MG63 (cell line): ENCODE results near the gene VPS41. TPM values are rescaled to one million over a fixed set of nuclear protein-coding genes. Genes with fewer than 3 reads are reported as not detected.

ENCODE experiments used
- DNase-seq: peaks from one replicate; pipeline ENCODE4 v3.0.0-alpha.2; 2020
- H3K27me3 ChIP-seq: fragments of 250-450 bp; sonication (Bioruptor Pico); 2 replicates; pipeline ENCODE4 v1.5.1; 2020; ENCODE audit warnings: mild to moderate bottlenecking, moderate library complexity
- H3K36me3 ChIP-seq: fragments of 250-450 bp; sonication (Bioruptor Pico); 2 replicates; pipeline ENCODE4 v1.5.1; 2020; ENCODE audit warnings: mild to moderate bottlenecking, moderate library complexity
- H3K4me3 ChIP-seq: fragments of 250-450 bp; sonication (Bioruptor Pico); 2 replicates; pipeline ENCODE4 v1.5.1; 2020; ENCODE audit warnings: mild to moderate bottlenecking, moderate library complexity
- H3K9me3 ChIP-seq: fragments of 250-450 bp; sonication (Bioruptor Pico); 2 replicates; pipeline ENCODE4 v1.5.1; 2020; ENCODE audit warnings: mild to moderate bottlenecking, moderate library complexity
- total RNA-seq: library from RNA; depleted of rRNA; stranded (reverse); fragments of >200 nt; shearing (Covaris generic); gene quantifications from 2 replicates; pipeline ENCODE4 v1.2.3, GENCODE V29; 2014; ENCODE audit warnings: low replicate concordance

The VPS41 gene
- total RNA-seq, 1 experiment from 2014 or later: 4.8 TPM

DNA sequence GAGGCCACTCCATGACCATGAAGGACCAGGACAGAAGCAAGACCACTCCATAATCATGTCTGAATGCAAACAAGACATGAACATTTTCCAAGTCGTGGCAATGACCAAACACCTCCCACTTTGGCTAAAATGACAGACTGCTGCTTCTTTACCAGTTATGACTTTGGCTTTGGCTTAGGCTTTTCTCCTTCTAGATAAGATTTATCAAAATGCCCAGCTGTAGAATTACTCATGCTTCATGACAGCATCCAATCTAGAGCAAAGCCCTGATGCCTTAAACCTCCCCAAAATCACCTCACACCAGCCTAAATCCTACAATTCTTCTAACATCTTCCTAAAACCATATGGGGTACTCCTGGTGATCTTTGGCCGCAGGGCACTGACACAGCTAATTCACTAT lies 102.1 kb downstream of the VPS41 start:
- Histone ChIP-seq H3K27me3 (no peaks in the 10 kb centered on the region), H3K9me3 (no peaks in the 10 kb centered on the region), H3K4me3 (no peak overlapping the region), H3K36me3 (no peaks in the 10 kb centered on the region)
- DNase-seq: no peak

DNA sequence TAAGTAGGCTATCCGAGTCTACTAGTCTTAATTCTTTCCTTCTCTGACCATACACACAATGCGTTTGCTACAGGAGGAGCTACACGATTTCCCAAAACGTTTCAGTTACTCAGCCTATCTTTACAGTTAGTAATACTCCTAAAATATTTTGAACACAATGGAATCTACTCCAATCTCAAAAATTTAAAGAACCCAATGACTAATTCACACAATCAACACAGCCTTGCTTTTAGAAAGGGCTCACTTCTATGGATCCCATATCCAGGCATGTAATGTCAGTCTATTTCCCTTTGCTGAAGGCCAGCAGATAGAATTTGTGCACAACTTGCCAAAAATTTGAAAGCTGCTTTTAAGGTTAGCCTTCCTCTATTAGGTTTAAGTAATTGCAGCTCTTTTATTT lies 107.2 kb downstream of the VPS41 start:
- Histone ChIP-seq H3K36me3 (no peaks in the 10 kb centered on the region), H3K27me3 (no peaks in the 10 kb centered on the region), H3K4me3 (no peak overlapping the region), H3K9me3 (no peaks in the 10 kb centered on the region)
- DNase-seq: no peak

DNA sequence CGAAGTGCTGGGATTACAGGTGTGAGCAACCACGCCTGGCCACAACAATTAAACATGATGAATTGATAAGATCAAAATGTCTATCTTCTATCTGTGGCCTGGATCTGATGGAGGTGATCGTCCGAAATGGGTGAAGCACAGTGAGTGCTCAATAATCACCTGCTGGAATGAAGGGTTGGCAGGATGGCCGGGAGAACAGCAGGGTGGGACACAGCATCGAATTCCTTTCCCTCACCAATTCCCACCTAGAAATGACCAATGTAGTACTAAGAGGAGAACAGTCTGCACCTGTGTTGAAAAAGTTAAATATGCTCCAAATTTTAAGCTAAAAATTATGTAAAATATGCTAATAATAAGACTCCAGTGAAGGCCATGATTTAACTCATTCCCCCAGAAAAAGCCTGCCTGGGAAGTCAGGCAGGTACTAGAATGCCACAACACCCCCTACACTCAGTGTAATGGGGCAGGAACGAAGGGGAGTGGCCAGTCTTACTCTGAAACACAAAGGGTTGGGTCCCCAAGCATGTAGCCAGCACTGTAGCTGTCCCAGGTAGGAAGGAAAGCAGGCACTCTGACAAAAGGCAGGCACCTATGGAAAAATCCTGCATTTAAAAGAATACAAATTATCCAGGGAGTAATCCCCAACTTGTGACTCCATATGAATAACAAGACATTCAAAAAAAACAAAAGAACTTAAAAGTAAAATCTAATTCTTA lies 110.3 kb downstream of the VPS41 start:
- no peaks in the 10 kb centered on the region for H3K9me3 ChIP-seq
- no peak for DNase-seq
- H3K36me3 ChIP-seq: no peaks in the 10 kb centered on the region
- no peak overlapping the region for H3K4me3 ChIP-seq
- no peaks in the 10 kb centered on the region for H3K27me3 ChIP-seq

DNA sequence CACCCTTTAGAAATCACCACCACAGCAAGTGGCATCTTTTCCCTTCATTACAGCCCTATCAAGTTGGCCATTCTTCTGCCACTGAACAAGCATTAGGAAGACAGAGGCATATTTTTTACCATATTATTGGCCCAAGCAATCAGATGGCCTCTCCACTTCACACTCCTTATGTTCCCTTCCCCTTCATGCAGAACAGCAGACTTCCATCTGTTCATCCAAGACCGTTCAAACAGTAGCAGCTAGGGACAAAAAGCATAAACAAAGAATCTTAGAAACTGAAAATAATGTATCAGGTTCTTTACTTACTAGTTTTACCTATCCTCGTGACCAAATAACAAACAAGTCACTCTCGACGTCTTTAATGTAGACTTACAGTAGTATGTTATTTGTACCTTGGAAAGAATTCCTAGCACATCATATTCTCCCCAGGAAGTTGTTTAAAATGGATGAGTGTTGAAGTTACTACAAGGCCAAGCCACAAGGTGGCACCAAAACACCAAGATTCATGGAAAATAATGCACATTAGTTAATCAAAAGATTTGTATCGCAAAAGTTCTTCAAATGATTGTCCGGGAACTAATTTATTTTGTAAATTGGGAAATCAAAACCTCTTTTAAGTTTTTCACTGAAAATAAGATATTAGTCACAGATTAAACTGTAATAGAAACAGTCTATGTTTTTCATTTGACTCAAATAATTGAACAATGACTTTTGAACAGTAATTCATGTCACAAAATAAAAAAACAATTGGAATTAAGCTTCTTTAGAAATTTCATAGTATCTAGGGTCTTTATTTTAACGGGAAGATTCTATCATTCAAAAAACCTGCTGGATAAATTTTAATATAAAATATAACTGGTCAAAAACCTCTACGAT lies 112.1 kb downstream of the VPS41 start:
- no peaks in the 10 kb centered on the region for H3K27me3 ChIP-seq
- no peaks in the 10 kb centered on the region for H3K9me3 ChIP-seq
- peak; percentile 16 for DNase-seq
- no peak overlapping the region for H3K4me3 ChIP-seq
- no peaks in the 10 kb centered on the region for H3K36me3 ChIP-seq

DNA sequence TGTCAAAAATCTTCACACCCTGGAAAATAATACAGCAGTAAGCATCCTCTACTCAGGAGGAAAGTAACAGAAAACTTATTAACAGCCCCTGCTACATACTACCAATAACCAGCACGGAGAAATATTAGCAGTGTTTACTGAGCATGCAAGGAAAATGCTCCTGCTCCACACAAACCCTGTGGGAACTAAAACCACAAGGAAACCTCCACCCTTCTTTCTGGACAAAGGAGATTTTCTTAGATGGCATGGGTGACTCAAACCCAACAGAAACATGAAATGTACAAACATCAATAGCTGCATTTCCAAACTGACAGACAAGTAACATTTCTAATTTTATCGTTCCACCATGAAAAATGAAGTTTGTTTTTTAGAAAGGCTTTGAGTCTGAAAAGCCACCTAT lies 113.4 kb downstream of the VPS41 start:
- no peaks in the 10 kb centered on the region for H3K36me3 ChIP-seq
- H3K4me3 ChIP-seq: no peak overlapping the region
- DNase-seq: no peak
- H3K9me3 ChIP-seq: no peaks in the 10 kb centered on the region
- no peaks in the 10 kb centered on the region for H3K27me3 ChIP-seq

DNA sequence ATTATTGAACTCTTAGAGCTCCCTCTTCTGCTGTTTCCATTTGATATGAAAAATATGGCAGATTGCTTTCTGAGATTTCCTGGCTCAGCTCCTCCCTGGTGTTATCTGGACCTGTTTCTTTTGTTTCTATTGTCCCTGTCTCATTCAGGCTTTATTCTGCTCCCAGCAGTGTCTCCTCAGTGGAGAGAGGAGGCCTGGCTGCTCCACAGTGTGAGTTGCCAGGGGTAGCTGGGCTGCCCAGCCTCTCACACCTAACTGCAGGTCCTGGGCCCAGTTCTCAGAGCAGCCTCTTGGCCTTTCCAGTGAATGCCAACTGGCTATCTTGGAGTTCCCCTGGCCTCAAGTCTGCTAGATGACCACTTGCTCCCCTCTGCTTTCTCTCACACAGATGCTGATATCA lies 127.0 kb downstream of the VPS41 start:
- Histone ChIP-seq H3K27me3 (no peaks in the 10 kb centered on the region), H3K4me3 (no peak overlapping the region), H3K9me3 (no peaks in the 10 kb centered on the region), H3K36me3 (no peaks in the 10 kb centered on the region)
- no peak for DNase-seq

DNA sequence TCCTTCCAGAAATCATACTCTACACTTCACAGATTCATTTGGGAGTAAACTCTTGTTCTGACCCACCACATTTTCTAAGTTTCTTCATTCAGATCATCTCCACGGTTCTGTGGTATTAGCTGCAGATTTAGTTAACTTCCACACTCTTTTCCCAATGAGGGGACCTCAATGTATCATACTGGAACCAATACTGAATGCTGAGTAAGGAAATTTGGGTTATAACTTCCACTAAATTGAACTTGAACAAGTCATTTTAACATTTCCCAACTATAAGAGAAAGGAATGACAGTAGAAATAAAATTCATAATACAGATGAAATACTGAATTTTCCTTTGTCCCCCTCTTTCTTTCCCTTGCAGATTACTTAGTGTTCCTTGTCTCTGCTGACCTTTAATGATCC lies 131.4 kb downstream of the VPS41 start:
- H3K9me3 ChIP-seq: no peaks in the 10 kb centered on the region
- no peaks in the 10 kb centered on the region for H3K36me3 ChIP-seq
- no peaks in the 10 kb centered on the region for H3K27me3 ChIP-seq
- H3K4me3 ChIP-seq: no peak overlapping the region
- DNase-seq: no peak

DNA sequence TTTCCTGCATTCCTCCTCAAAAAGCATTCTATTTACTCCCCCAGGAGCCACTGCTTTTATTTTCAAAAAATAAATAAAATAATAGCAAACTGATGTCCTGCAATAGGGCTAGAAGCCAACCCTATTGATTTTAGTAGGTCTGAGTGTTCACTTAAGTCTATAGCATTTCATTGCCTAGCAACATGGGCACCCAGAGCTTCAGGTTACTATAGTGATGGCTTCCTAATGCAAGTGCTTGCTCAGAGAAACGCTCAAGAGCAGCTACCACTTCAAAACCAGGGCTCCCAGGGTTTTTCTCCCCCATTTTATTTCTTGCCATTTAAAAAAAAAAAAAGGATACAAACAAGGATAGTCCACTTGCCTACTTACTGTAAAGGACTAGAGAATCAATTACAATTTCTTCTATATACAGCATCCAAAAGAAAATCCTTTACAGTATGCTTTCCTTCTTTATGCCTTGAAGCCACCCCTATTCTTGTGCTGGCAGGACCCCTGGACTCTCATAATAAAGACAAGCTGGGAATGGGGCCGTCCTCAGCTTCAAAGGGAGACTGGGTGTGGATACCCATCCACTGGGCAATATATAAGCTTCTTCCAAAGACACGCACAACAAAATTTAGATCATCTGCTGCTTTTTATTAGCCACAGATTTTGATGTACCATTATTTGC lies 133.3 kb downstream of the VPS41 start:
- Histone ChIP-seq H3K27me3 (no peaks in the 10 kb centered on the region), H3K9me3 (no peaks in the 10 kb centered on the region), H3K36me3 (no peaks in the 10 kb centered on the region), H3K4me3 (no peak overlapping the region)
- no peak for DNase-seq

DNA sequence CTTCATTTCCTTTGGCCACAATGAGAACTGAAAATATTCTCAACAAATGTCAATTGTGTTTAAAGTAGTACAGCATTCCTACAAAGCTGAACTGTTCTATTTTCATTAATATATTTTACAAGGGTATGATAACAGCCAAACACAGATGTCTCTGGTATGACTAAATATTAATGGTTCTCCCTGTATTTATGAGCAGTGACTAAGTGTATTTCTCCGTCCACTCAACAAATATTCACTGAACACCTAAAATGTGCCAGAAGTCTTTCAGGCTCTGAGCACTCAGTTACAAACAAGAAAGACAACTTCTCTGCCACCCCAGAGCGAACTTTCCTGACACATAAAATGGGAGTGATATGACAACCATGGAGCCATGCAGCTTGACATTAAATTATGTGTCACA lies 135.6 kb downstream of the VPS41 start:
- DNase-seq: no peak
- Histone ChIP-seq H3K27me3 (no peaks in the 10 kb centered on the region), H3K9me3 (no peaks in the 10 kb centered on the region), H3K36me3 (no peaks in the 10 kb centered on the region), H3K4me3 (no peak overlapping the region)

DNA sequence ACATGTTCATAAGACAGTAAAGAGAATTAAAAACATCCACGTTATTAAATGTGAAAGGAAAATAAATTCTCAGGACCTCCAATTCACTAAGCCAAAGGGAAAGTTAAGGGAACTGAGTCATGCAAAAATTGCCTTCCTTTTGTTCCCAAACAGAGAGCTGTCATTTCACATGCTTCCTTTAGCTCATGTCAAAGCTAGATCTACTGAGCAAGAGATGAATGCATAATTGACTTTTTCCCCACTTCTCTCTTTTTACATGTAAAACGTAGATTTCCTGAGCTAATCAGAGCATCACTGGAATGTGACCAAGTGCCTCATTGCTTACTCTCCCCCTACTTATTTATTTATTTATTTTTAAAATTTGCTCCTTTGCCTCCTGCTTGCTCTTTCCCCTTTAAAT lies 148.8 kb downstream of the VPS41 start:
- H3K4me3 ChIP-seq: no peak overlapping the region
- no peak for DNase-seq
- no peaks in the 10 kb centered on the region for H3K27me3 ChIP-seq
- no peaks in the 10 kb centered on the region for H3K9me3 ChIP-seq
- H3K36me3 ChIP-seq: no peaks in the 10 kb centered on the region

DNA sequence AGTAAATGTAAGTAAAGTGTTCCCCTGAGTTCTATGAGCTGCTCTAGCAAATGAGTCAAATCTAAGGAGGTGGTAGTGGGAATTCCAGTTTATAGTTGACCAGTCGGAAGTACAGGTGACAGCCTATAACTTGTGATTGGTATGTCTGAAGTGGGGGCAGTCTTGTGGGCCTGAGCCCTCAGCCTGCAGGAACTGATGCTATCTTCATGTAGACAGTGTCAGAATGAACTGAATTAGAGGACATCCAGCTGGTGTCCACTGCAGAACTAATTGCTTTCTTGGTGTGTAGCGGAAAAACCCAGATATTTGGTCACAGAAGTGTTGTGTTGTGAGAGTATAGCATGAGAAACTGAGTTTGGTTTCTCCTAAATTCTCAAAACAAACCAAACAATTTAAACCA lies 150.0 kb downstream of the VPS41 start:
- H3K27me3 ChIP-seq: no peaks in the 10 kb centered on the region
- H3K36me3 ChIP-seq: no peaks in the 10 kb centered on the region
- H3K4me3 ChIP-seq: no peak overlapping the region
- no peaks in the 10 kb centered on the region for H3K9me3 ChIP-seq
- no peak for DNase-seq

DNA sequence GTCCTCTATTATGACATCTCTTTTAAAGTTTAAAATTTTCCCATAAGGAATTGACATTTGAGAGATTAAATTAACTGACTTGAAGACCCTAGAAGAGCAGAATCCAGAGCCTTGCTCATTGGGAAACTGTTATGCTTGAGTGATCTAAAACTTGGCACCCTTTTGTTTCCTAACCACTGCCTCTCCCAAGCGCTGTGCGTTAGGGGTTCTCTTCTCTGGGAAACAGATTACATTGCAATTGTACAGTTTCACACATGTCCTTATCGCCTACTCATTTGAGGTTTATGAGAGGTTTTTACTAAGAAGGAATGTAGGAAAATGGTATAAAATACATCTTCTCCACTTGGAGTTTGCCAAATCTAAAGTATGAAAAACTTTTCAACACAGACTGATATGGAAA lies 151.1 kb downstream of the VPS41 start:
- no peaks in the 10 kb centered on the region for H3K36me3 ChIP-seq
- DNase-seq: no peak
- no peak overlapping the region for H3K4me3 ChIP-seq
- H3K27me3 ChIP-seq: no peaks in the 10 kb centered on the region
- no peaks in the 10 kb centered on the region for H3K9me3 ChIP-seq

DNA sequence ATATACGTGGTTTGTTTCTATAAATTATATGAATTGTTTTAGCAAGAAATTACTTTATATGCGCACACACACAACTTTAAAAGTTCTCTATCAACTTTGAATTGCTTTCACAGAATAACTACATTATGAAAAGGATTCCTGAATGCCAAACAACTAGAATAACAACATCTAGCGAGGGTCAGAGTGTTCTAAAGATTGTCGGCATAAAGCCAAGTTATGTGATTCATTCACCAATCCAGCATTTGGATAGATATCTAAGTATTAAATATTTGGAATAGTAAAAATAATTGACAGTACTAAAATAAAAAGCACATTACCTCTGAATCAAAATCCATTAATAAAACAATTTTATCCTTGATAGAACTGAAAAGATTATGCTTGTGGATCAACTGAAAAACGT lies 152.5 kb downstream of the VPS41 start:
- no peak overlapping the region for H3K4me3 ChIP-seq
- H3K36me3 ChIP-seq: no peaks in the 10 kb centered on the region
- H3K27me3 ChIP-seq: no peaks in the 10 kb centered on the region
- DNase-seq: no peak
- H3K9me3 ChIP-seq: no peaks in the 10 kb centered on the region

DNA sequence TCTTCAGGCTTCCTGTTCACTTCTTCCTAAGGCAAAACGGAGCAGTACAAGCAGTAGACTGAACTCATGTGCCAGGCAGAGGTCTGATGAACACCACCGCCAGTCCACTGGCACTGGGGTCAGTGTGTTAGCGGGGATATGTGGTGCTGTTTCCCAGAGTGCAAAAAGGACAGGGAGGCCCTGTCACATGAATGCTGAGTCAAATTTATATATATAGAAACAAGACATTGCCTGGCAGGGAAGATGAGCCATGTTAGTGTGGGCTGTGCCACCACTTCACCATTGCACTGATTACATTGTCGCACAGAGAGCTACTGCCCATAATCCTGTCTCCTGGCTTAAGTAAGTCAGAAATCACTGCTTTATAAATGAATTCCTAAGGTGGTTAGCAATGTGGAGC lies 155.6 kb downstream of the VPS41 start:
- H3K36me3 ChIP-seq: no peaks in the 10 kb centered on the region
- H3K4me3 ChIP-seq: no peak overlapping the region
- no peak for DNase-seq
- no peaks in the 10 kb centered on the region for H3K9me3 ChIP-seq
- no peaks in the 10 kb centered on the region for H3K27me3 ChIP-seq

DNA sequence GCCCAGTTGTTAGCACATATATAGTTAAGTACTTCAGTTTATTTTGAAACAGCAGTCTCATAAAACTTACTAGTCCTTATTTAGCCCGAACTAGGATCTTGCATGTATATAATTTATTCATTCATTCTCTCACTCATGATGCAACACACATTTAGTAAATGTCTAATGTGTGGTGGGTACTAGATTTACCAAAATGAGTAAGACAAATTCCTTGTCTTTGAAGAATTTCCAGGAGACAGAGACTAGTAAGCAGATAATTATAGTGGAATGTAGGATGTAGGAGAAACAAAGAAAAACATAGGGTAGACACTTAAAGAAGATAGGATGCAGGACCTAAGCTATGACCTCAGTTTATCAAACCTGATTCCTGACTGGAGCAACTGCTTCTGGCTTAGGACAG lies 157.6 kb downstream of the VPS41 start:
- Histone ChIP-seq H3K27me3 (no peaks in the 10 kb centered on the region), H3K4me3 (no peak overlapping the region), H3K9me3 (no peaks in the 10 kb centered on the region), H3K36me3 (no peaks in the 10 kb centered on the region)
- no peak for DNase-seq

DNA sequence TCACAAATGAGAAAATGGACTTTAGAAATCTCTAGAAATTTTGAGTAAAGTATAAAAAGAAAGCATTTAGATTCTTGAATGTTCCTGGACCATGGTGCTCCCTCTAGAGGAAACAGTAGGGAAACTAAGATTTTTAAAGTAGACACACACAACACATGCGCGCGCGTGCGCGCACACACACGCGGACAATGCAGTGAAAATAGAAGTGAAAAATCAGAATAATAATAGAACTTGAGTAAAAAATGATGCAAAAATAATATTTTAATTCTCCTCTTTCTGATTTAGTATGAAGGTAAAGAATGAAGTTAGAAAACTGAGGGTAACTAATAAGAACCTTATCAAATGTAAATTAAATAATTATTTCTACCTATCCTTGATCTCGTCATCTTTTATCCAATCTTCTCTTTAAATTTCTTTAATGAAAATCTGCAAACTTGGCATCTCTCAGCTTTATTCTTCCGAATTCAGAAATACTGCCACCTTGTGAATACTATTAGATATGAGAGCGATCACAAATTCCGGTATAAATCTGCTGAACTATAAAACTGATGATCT lies 160.9 kb downstream of the VPS41 start:
- H3K36me3 ChIP-seq: no peaks in the 10 kb centered on the region
- H3K9me3 ChIP-seq: no peaks in the 10 kb centered on the region
- no peaks in the 10 kb centered on the region for H3K27me3 ChIP-seq
- DNase-seq: no peak
- no peak overlapping the region for H3K4me3 ChIP-seq

DNA sequence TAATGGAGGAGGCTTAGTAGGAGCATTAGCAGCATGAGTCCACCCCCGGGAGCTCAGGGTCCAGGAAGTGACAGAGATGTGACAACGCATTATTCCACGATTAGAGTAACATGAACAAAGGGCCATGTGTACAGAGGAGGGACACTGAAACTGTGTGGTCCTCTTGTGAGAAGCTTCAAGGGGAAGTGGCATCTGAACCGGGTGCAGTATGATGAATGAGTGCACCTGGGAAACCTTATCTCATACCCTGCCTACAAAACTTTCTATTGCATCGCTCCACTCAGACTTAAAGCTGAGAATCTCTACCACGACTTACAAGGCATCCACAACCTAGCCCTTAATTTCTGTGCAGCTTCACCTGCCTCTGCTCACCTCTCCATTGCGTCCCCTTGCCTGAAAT lies 162.6 kb downstream of the VPS41 start:
- DNase-seq: no peak
- no peak overlapping the region for H3K4me3 ChIP-seq

More for the DNA sequence above, 162.6 kb downstream of the VPS41 start:
- H3K9me3 ChIP-seq: no peaks in the 10 kb centered on the region
- H3K36me3 ChIP-seq: no peaks in the 10 kb centered on the region
- no peaks in the 10 kb centered on the region for H3K27me3 ChIP-seq
